Measurements from ENCODE around the gene METTL25B.
A peak's percentile ranks its signal among the peaks of the same experiment; 100 is the strongest.

The METTL25B gene

DNA sequence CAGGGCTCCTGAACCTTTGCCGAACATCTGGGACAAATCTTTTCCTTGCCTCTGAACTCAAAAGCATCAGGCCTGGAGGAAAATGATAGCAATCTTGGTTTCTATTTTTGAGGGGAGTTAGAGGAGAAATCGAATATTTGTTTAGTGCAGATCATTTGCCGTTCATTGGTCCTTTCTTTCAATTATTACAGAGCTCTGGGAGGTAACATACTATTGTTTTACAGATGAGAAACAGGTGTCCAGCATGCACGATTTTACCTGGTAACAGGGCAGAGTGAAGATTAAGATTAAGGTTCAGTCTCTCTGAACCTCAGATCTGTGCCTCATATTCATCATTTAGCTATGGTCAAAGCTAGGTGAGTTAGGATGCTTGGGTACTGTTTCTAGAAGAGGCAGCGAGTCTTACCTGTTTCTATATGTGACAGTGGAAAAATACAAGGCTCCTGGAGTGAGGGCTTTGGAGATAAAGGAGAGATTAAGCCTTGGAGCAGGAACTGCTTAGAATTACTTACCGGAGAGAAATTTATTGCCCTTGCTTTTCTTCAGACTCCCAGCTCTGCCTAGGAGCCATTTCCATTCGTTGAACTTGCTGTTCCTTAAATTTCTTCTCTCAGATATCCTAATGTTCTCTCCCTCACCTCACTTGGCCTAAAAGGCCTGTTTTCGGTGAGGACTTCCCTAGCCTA, 40.5 kb downstream of the METTL25B start:
- no peak for DNase-seq (ENCODE audit: low spot score)

DNA sequence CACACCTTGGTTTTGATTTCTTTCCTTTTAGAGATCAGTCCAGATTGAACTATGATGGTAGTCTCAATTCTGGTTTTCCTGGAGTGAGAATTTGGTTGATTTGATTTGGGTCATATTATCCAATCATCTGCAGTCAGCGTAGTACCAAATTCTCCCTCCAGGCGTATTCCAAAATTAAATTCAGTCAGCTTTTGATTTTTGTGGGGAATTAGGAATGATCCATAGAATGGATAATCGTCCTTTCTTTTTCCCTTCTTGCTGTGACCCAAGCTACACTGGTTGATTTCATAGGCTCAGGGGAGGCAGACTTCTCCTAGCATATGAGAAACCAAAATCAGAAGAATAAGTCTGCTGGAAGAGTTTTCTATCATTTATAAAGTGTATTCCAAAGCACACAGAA, 44.0 kb downstream of the METTL25B start:
- no peak for DNase-seq (ENCODE audit: low spot score)

GRCh38 chr1:156772728-156773497, 44.6 kb downstream of the METTL25B start:
- no peak for DNase-seq (ENCODE audit: low spot score)

DNA sequence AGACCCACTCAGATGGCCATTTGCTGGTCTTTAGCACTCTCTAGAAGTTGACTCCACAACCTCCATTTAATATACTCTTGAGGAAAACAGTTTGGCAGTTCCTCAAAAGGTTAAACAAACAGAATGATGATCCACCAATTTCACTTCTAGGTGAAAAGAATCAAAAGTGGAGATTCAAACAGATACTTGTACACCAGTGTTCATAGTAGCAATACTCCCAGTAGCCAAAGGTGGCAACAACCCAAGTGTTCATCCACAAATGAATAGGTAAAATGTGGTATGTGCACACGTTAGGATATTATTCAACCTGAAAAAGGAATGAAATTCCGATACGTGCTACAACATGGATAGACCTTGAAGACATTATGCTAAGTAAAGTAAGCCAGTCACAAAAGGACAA, 45.3 kb downstream of the METTL25B start:
- DNase-seq (ENCODE audit: low spot score), result no peak

GRCh38 chr1:156775799-156776198, 47.5 kb downstream of the METTL25B start:
- no peak for DNase-seq (ENCODE audit: low spot score)

- no peak for DNase-seq (ENCODE audit: low spot score)
These were observed 48.7 kb downstream of the METTL25B start for GRCh38 chr1:156776942-156777341.

- DNase-seq (ENCODE audit: low spot score), result no peak
These were observed 49.3 kb downstream of the METTL25B start for GRCh38 chr1:156777573-156777972.

DNA sequence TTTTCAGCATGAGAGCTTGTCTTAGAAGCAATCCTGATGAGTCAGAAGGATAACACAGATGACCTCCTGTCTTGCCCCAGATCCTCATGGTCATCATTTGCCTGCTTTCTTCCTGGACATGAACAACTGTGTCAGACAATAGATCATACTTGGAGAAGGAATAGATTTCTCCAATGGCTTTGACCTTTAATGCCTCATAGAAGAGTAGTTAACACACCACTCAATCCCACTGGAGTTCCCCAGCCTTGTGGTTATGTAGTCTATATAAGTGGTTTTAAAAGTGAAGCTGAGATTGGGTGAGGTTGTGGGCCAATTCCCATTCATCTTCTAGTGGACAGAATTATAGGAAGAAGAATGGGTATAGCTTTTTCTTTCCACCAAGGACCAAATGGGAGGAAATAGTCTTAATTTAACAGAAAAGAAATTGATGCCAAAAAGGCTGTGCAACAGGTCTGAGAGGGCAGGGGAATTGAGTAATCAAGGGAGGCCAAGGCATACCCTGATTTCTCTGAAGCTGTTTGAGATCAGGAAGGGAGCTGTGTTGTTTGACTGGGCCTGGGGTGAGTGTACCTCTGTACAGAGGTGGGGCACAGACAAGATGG, 53.4 kb downstream of the METTL25B start:
- peak; percentile 47 for DNase-seq (ENCODE audit: low spot score)

- no peak for DNase-seq (ENCODE audit: low spot score)
These were observed 57.2 kb downstream of the METTL25B start for GRCh38 chr1:156785458-156785857.
